GM23338 (cell line): ENCODE data around the gene PUS3. TPM values are rescaled to one million over a fixed set of nuclear protein-coding genes. Genes with fewer than 3 reads are reported as not detected.
"Not testable (repeated sequence)": the region's sequence is repeated elsewhere in the genome, so short reads cannot be mapped to it uniquely, and the experiment has no call there.

ENCODE experiments used
- ATAC-seq: fragments of 200-7000 bp; cut with Tn5 transposase; 3 replicates; pipeline ENCODE4 v1.9.1; 2020
- DNase-seq: peaks from one replicate; pipeline ENCODE4 v3.0.0-alpha.2; 2015; ENCODE audit warnings: low spot score
- H2AFZ ChIP-seq: fragments of 200-600 bp; sonication (generic); 2 replicates; pipeline ENCODE4 v1.8.0; 2016; ENCODE audit warnings: antibody characterized with exemption, mild to moderate bottlenecking, moderate library complexity
- H3F3A ChIP-seq: fragments of 200-600 bp; sonication (generic); replicated peaks from 2 replicates; pipeline ENCODE4 v1.8.0; 2017; ENCODE audit warnings: antibody characterized with exemption, mixed run types, low read depth
- H3K27ac ChIP-seq: fragments of 200-600 bp; sonication (generic); 2 replicates; pipeline ENCODE4 v1.6.1; 2016; ENCODE audit warnings: low read depth
- H3K27me3 ChIP-seq: fragments of 200-600 bp; sonication (generic); 2 replicates; pipeline ENCODE4 v1.8.0; 2016; ENCODE audit warnings: mild to moderate bottlenecking, mixed run types, moderate library complexity; ENCODE audit not compliant: insufficient read depth
- H3K36me3 ChIP-seq: fragments of 200-600 bp; sonication (generic); 2 replicates; pipeline ENCODE4 v1.8.0; 2016; ENCODE audit warnings: mild to moderate bottlenecking; ENCODE audit not compliant: insufficient read depth
- H3K4me1 ChIP-seq: fragments of 200-600 bp; sonication (generic); 2 replicates; pipeline ENCODE4 v1.8.0; 2016; ENCODE audit warnings: mild to moderate bottlenecking, moderate library complexity; ENCODE audit not compliant: insufficient read depth
- H3K4me2 ChIP-seq: fragments of 200-600 bp; sonication (generic); 2 replicates; pipeline ENCODE4 v1.7.1; 2017; ENCODE audit warnings: mixed run types
- H3K4me3 ChIP-seq: fragments of 200-600 bp; sonication (generic); 2 replicates; pipeline ENCODE4 v1.6.1; 2016; ENCODE audit warnings: mixed run types
- H3K79me2 ChIP-seq: fragments of 200-600 bp; sonication (generic); replicated peaks from 2 replicates; pipeline ENCODE4 v1.8.0; 2017; ENCODE audit warnings: mild to moderate bottlenecking; ENCODE audit not compliant: insufficient read depth
- H3K9me2 ChIP-seq: fragments of 200-600 bp; sonication (generic); 2 replicates; pipeline ENCODE4 v1.8.0; 2017; ENCODE audit not compliant: insufficient read depth
- H4K20me1 ChIP-seq: fragments of 200-600 bp; sonication (generic); replicated peaks from 2 replicates; pipeline ENCODE4 v1.8.0; 2017; ENCODE audit warnings: mild to moderate bottlenecking; ENCODE audit not compliant: insufficient read depth
- H3K27ac Mint-ChIP-seq: 2 replicates; pipeline ENCODE4 v1.8.0; 2020; ENCODE audit warnings: inconsistent platforms, mild to moderate bottlenecking, moderate library complexity, mixed read lengths
- H3K27me3 Mint-ChIP-seq: 3 replicates; pipeline ENCODE4 v1.8.0; 2022; ENCODE audit warnings: low read depth, mild to moderate bottlenecking, moderate library complexity, mixed read lengths, inconsistent platforms; ENCODE audit not compliant: insufficient read depth, poor library complexity
- H3K36me3 Mint-ChIP-seq: 3 replicates; pipeline ENCODE4 v1.8.0; 2021; ENCODE audit warnings: low read depth, mild to moderate bottlenecking, inconsistent platforms, moderate library complexity, mixed read lengths
- H3K4me1 Mint-ChIP-seq: 3 replicates; pipeline ENCODE4 v1.8.0; 2020; ENCODE audit warnings: mild to moderate bottlenecking, inconsistent platforms, mixed read lengths
- H3K4me3 Mint-ChIP-seq: 3 replicates; pipeline ENCODE4 v1.8.0; 2021; ENCODE audit warnings: moderate library complexity, mild to moderate bottlenecking, inconsistent platforms, mixed read lengths
- H3K9me3 Mint-ChIP-seq: 3 replicates; pipeline ENCODE4 v1.8.0; 2020; ENCODE audit warnings: moderate library complexity, mild to moderate bottlenecking, inconsistent platforms, mixed read lengths
- STAT1 ChIP-seq: IDR thresholded peaks from one replicate; pipeline ENCODE4 v1.6.1; 2016; ENCODE audit warnings: antibody characterized with exemption; ENCODE audit not compliant: unreplicated experiment
- polyA plus RNA-seq: library from polyadenylated mRNA; unstranded; fragments of >200 nt; fragmentation: Nextera tagmentation; extraction: Ambion mirVana; gene quantifications from 2 replicates; pipeline ENCODE4 v1.2.1, GENCODE V29; 2016
- total RNA-seq: library from RNA; depleted of rRNA; stranded (reverse); fragments of >200 nt; shearing (Covaris generic); gene quantifications from 2 replicates; pipeline ENCODE4 v1.2.3, GENCODE V29; 2014
- TF ChIP-seq, protein P1 (sequence below), 2 experiments: fragments of 200-600 bp in 1 of 2; sonication (generic) in 1 of 2; conservative IDR thresholded peaks; 2 replicates each; pipeline versions ENCODE4 v1.5.1 to v1.6.1; 2016 to 2017; ENCODE audit warnings: antibody characterized with exemption in 2 of 2, low read depth in 2 of 2, mild to moderate bottlenecking in 2 of 2, moderate library complexity in 1 of 2
- TF ChIP-seq, protein P2 (sequence below): IDR thresholded peaks from one replicate; pipeline ENCODE4 v1.6.1; 2018; ENCODE audit warnings: antibody characterized with exemption; ENCODE audit not compliant: unreplicated experiment

Gene PUS3
- total and polyA plus RNA-seq, 2 experiments from 2014 or later, result 15.8 to 24.1 TPM

DNA sequence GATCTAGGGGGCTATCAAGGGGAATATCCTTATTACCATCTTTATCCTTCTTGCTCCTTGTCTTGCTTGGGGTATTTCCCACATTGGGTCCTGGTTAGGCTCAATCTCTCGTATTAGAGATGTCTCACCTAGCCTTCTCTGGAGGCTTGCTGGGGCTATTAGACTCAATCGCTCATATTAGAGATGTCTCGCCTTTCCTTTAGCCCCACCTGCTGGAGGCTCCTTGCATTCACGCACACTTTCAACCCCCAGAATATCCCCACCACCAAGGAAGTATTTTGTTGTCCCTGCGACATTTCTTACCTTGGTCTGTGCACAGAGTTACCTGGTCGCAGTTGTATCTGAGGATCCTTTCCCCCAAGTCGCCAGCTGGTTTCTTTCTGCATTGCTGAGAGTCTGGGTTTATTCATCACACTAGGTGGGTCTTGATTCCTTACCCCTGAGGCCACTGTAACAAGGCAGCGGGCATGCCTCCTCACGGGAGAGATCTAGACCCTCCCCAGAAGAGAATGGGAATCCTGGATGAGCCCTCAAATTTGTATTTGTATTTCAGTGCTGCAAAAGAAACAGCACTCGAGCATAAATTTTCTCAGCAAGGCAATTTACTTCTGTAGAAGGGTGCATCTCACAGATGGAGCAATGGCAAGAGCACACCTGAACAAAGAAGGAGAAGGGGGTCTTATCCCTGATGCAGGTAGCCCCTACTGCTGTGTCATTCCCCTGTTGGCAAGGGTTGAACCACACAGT is 31.4 kb downstream of the PUS3 start:
- Histone ChIP-seq H2AFZ (no peak overlapping the region), H3K36me3 (no peaks in the 10 kb centered on the region; the same call in 1 of the 2 replicates), H3K79me2 (no peaks in the 10 kb centered on the region), H3K27me3 (no peaks in the 10 kb centered on the region), H3K27ac (no peak overlapping the region), H3K4me1 (no peaks in the 10 kb centered on the region), H3K4me3 (no peak overlapping the region), H4K20me1 (no peaks in the 10 kb centered on the region), H3F3A (no peaks in the 10 kb centered on the region), H3K4me2 (no peak overlapping the region), H3K9me2 (no peaks in the 10 kb centered on the region)
- H3K9me3 Mint-ChIP-seq, result peaks cover 14% of the 10 kb centered on the region; the same call in 2 of the 3 replicates
- H3K4me3 Mint-ChIP-seq, result no peak overlapping the region
- ATAC-seq, result peak; percentile 79
- peaks cover 10% of the 10 kb centered on the region for H3K36me3 Mint-ChIP-seq
- no peak overlapping the region for H3K27ac Mint-ChIP-seq
- DNase-seq, result peak; percentile 86
- TF ChIP-seq, protein P1, sequence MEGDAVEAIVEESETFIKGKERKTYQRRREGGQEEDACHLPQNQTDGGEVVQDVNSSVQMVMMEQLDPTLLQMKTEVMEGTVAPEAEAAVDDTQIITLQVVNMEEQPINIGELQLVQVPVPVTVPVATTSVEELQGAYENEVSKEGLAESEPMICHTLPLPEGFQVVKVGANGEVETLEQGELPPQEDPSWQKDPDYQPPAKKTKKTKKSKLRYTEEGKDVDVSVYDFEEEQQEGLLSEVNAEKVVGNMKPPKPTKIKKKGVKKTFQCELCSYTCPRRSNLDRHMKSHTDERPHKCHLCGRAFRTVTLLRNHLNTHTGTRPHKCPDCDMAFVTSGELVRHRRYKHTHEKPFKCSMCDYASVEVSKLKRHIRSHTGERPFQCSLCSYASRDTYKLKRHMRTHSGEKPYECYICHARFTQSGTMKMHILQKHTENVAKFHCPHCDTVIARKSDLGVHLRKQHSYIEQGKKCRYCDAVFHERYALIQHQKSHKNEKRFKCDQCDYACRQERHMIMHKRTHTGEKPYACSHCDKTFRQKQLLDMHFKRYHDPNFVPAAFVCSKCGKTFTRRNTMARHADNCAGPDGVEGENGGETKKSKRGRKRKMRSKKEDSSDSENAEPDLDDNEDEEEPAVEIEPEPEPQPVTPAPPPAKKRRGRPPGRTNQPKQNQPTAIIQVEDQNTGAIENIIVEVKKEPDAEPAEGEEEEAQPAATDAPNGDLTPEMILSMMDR (conservative IDR thresholded peaks at IDR 0.05; ENCODE audit: low read depth in 2 of 2), result peak; percentile 78 to 89
- TF ChIP-seq STAT1, result no peak
- 0 out of 3 replicates have a peak, but pooled peaks cover 2% of the 10 kb centered on the region for H3K4me1 Mint-ChIP-seq
- peaks cover 3% of the 10 kb centered on the region for H3K27me3 Mint-ChIP-seq

DNA sequence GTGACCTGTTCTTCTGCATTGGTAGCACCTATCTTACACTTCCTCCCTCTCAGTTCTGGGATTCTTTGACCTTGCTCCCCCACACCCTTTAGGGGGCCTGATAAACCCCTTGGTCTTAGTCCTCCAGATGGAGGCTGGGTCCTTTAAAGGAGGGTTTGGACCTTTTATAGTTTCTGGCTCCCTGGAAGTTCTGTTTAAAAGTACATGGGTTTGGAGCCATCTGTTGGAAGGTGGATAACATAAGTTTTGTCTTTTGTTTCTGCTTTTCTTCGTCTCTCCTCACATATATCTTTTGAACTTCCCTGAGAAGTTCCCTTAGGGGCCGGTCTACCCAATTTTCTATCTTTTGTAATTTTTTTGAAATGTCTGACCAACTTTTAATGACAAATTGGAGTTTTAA is 33.5 kb downstream of the PUS3 start:
- Mint-ChIP-seq H3K9me3 (peaks cover 30% of the 10 kb centered on the region), H3K27me3 (peaks cover 3% of the 10 kb centered on the region), H3K4me1 (0 out of 3 replicates have a peak, but pooled peaks cover 2% of the 10 kb centered on the region), H3K36me3 (peaks cover 14% of the 10 kb centered on the region), H3K27ac (no peak overlapping the region), H3K4me3 (no peak overlapping the region)
- no peak overlapping the region for H3K27ac ChIP-seq
- H3K27me3 ChIP-seq, result no peaks in the 10 kb centered on the region
- no peaks in the 10 kb centered on the region for H3K9me2 ChIP-seq
- TF ChIP-seq, protein P2, sequence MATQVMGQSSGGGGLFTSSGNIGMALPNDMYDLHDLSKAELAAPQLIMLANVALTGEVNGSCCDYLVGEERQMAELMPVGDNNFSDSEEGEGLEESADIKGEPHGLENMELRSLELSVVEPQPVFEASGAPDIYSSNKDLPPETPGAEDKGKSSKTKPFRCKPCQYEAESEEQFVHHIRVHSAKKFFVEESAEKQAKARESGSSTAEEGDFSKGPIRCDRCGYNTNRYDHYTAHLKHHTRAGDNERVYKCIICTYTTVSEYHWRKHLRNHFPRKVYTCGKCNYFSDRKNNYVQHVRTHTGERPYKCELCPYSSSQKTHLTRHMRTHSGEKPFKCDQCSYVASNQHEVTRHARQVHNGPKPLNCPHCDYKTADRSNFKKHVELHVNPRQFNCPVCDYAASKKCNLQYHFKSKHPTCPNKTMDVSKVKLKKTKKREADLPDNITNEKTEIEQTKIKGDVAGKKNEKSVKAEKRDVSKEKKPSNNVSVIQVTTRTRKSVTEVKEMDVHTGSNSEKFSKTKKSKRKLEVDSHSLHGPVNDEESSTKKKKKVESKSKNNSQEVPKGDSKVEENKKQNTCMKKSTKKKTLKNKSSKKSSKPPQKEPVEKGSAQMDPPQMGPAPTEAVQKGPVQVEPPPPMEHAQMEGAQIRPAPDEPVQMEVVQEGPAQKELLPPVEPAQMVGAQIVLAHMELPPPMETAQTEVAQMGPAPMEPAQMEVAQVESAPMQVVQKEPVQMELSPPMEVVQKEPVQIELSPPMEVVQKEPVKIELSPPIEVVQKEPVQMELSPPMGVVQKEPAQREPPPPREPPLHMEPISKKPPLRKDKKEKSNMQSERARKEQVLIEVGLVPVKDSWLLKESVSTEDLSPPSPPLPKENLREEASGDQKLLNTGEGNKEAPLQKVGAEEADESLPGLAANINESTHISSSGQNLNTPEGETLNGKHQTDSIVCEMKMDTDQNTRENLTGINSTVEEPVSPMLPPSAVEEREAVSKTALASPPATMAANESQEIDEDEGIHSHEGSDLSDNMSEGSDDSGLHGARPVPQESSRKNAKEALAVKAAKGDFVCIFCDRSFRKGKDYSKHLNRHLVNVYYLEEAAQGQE, result no peak
- TF ChIP-seq, protein P1 (conservative IDR thresholded peaks at IDR 0.05; ENCODE audit: low read depth in 2 of 2), result peak in 1 of 2 experiments; percentile 35; a peak in 1 of 4 replicates
- H3K36me3 ChIP-seq, result no peaks in the 10 kb centered on the region; the same call in 1 of the 2 replicates
- no peaks in the 10 kb centered on the region for H3K79me2 ChIP-seq
- no peaks in the 10 kb centered on the region for H4K20me1 ChIP-seq
- H3K4me3 ChIP-seq, result no peak overlapping the region
- H2AFZ ChIP-seq, result no peak overlapping the region
- ATAC-seq, result no peak
- DNase-seq, result no peak
- H3K4me1 ChIP-seq, result no peaks in the 10 kb centered on the region
- H3K4me2 ChIP-seq, result no peak overlapping the region
- H3F3A ChIP-seq, result no peaks in the 10 kb centered on the region

DNA sequence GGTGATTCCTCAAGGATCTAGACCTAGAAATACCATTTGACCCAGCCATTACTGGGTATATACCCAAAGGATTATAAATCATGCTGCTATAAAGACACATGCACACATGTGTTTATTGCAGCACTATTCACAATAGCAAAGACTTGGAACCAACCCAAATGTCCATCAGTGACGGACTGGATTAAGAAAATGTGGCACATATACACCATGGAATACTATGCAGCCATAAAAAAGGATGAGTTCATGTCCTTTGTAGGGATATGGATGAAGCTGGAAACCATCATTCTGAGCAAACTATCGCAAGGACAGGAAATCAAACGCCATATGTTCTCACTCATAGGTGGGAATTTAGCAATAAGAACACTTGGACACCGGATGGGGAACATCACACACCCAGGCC is 37.7 kb downstream of the PUS3 start:
- H3K9me3 Mint-ChIP-seq, result peaks cover 34% of the 10 kb centered on the region
- not testable (repeated sequence) for H3K79me2 ChIP-seq, H2AFZ ChIP-seq, ATAC-seq, H3K4me3 Mint-ChIP-seq, H3K4me1 ChIP-seq, H3K4me2 ChIP-seq, H3K27ac ChIP-seq, H3K27ac Mint-ChIP-seq, DNase-seq, H3K27me3 ChIP-seq, H3F3A ChIP-seq, H3K4me3 ChIP-seq, H3K36me3 ChIP-seq, H4K20me1 ChIP-seq, H3K27me3 Mint-ChIP-seq, H3K4me1 Mint-ChIP-seq, H3K9me2 ChIP-seq
- H3K36me3 Mint-ChIP-seq, result peaks cover 13% of the 10 kb centered on the region; the same call in 2 of the 3 replicates

DNA sequence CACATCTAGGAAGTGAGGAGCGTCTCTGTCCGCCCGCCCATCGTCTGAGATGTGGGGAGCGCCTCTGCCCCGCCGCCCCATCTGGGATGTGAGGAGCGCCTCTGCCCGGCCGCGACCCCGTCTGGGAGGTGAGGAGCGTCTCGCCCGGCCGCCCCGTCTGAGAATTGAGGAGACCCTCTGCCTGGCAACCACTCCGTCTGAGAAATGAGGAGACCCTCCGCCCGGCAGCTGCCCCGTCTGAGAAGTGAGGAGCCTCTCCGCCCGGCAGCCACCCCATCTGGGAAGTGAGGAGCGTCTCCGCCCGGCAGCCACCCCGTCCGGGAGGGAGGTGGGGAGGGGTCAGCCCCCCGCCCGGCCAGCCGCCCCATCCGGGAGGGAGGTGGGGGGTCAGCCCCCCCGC is 40.2 kb downstream of the PUS3 start:
- not testable (repeated sequence) for H3K27me3 Mint-ChIP-seq, H3K4me1 Mint-ChIP-seq, H3K4me1 ChIP-seq, H4K20me1 ChIP-seq, ATAC-seq, H3K4me3 Mint-ChIP-seq, H3K9me2 ChIP-seq, H3K36me3 ChIP-seq, H3K4me2 ChIP-seq, H3K27ac ChIP-seq, H3K4me3 ChIP-seq, H2AFZ ChIP-seq, H3F3A ChIP-seq, H3K27me3 ChIP-seq, DNase-seq, H3K27ac Mint-ChIP-seq, H3K79me2 ChIP-seq
- Mint-ChIP-seq H3K9me3 (peaks cover 59% of the 10 kb centered on the region), H3K36me3 (peaks cover 17% of the 10 kb centered on the region; the same call in 2 of the 3 replicates)
